22Rv1 (cell line): ENCODE measurements around the gene AKR7A2.

Experiments
- H3K27ac ChIP-seq: fragments of 450-650 bp; 2 replicates; pipeline ENCODE4 v1.5.1; 2017
- ZFX ChIP-seq: fragments of 450-650 bp; IDR thresholded peaks from 2 replicates; pipeline ENCODE4 v1.6.1; 2017; ENCODE audit warnings: antibody characterized with exemption, borderline replicate concordance
- TF ChIP-seq, protein P1 (sequence below): fragments of 450-650 bp; IDR thresholded peaks from 2 replicates; pipeline ENCODE4 v1.5.1; 2017; ENCODE audit warnings: mild to moderate bottlenecking

Gene AKR7A2

DNA sequence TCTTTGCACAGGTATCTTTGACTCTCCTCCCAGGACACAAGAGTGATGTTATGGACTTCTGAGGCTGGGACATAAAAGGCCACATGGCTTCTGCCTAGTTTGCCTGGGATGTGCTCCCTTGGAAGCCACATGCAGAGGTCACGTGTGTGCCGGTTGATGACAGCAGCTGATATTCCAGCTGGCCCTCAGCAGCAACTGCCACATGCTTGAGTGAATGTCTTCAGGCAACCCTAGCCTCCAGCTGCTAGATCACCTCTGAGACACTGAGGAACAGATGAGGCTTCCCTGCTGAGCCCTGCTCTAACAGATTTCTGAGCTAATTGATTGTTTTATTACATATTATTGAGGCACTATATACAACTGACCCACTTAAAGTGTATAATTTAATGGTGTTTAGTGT is 11.7 kb downstream of the AKR7A2 start:
- no peak overlapping the region for H3K27ac ChIP-seq
- no peak for TF ChIP-seq ZFX
- TF ChIP-seq, protein P1, sequence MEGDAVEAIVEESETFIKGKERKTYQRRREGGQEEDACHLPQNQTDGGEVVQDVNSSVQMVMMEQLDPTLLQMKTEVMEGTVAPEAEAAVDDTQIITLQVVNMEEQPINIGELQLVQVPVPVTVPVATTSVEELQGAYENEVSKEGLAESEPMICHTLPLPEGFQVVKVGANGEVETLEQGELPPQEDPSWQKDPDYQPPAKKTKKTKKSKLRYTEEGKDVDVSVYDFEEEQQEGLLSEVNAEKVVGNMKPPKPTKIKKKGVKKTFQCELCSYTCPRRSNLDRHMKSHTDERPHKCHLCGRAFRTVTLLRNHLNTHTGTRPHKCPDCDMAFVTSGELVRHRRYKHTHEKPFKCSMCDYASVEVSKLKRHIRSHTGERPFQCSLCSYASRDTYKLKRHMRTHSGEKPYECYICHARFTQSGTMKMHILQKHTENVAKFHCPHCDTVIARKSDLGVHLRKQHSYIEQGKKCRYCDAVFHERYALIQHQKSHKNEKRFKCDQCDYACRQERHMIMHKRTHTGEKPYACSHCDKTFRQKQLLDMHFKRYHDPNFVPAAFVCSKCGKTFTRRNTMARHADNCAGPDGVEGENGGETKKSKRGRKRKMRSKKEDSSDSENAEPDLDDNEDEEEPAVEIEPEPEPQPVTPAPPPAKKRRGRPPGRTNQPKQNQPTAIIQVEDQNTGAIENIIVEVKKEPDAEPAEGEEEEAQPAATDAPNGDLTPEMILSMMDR: no peak

DNA sequence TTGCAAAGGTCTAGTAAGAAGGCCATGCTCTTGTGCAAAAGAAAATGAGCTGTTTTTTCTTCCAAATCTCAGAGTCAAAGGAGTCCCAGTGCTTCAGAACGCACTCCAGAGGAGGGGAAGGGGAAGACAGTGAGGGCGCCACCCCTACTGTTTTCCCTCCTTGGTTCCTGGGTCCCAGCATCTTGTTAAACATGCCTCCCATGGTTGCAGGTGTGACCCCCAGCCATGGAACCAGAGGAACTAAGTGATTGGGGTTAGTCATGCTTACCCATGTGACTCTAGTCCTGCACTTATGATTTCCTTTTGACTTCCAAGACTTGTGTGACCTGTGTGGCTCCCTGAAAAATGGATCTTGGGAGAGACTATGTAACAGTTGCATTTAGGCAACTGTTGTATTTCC is 17.3 kb downstream of the AKR7A2 start:
- no peak overlapping the region for H3K27ac ChIP-seq
- no peak for TF ChIP-seq ZFX

DNA sequence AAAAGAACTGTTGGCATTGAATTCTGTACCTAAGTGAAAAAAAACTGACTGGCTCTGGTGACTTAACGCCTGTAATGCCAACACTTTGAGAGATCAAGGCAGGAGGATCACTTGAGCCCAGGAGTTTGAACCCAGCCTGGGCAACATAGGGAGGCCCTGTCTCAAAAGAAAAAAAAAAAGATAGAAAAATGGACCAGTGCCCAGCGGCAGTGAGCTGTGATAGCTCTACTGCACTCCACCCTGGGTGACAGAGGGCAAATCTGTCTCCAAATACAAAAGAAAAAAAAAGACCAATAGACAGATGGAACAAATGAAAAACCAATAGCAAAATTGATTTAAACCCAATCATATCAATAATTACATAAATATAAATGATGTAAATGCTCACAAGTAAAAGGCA is 22.7 kb downstream of the AKR7A2 start:
- TF ChIP-seq ZFX: no peak
- TF ChIP-seq, protein P1: no peak
- H3K27ac ChIP-seq: peak overlapping the region; percentile 77

DNA sequence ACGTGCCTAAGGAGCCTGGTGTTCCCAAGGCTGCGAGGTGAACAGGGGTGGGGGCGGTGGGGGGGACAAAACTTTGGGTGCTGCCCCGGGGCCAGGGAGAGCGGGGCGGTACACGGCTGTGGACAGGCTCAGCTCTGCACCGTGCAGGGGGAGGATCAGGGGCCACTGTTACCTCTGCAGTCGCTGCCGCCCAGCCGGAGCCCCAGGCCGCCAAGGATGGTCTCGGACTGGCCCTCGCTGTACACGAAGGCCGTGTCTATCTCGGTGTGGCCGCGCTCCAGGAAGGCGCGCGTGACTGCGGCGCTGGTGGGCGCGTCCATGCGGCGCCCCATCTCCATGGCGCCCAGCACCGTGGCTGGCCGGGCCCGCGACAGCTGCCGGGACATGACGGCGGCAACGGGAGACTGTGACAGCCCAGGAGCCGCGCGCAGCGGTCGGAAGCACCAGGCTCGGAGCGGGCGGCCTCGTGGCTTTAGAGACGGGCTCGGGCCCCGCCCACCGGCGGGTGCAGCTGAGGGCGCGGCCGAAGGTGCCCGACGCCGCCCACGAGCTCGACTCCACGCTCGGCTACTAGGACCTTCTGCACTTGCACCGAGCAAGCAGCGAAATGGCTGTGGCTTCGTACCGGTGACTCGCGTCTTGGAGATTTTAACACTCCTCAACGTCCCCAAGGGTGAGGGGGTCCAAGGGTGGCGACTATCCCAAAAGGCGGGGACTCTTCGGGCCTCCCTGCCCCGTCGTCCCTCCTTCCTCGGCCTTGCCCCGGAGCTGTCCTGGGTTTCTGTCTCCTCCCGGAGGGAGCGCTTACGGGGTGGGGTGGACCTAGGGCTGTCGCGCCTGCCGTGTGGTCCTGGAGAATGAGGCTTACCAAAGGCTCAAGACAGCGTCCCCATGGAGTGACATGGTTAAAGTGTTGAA is 23.4 kb downstream of the AKR7A2 start, which contains the start of gene AKR7A3:
AKR7A3 (minus strand) TSS at position 447 of the 918 bp plus-strand sequence; CDS start at position 386, 61 bp downstream.
- peak within 1 kb of the TSS; percentile 77 for H3K27ac ChIP-seq

DNA sequence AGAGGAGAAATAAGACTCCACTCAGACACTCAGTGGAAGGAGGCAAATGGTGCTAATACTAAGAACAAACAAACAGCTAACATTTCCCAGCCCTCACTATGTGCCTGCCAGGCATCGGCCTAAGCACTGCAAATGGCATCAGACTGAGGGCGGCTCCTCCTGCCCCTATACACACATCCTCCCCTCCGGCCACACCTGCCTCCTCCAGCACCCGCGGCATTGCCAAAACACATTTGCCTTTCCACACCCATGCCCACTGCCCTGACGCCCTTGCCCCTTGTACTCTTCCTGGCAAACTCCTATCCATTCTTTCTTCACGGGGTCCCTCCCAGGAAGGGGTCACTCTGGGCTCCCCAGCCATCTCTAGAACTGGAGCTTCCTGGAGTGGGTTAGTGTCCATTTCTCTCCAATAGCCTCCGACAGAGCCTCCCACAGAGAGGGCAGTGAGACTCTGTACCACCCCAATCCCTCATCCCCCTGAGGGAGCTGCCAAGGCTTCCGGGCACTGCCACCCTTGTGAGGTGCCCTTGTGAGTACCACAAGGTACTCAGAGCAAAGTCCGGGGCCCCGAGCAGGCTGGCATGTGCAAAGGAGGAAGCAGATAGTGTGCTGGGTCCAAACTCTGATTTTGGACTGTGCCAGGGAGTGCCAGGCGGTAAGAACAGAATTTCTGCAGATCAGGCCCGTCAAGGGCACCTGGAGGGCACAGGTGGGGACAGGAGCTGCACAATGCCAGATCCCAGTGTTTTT is 24.3 kb downstream of the AKR7A2 start:
- H3K27ac ChIP-seq: peak overlapping the region; percentile 77
- TF ChIP-seq, protein P1: no peak
- TF ChIP-seq ZFX: no peak

DNA sequence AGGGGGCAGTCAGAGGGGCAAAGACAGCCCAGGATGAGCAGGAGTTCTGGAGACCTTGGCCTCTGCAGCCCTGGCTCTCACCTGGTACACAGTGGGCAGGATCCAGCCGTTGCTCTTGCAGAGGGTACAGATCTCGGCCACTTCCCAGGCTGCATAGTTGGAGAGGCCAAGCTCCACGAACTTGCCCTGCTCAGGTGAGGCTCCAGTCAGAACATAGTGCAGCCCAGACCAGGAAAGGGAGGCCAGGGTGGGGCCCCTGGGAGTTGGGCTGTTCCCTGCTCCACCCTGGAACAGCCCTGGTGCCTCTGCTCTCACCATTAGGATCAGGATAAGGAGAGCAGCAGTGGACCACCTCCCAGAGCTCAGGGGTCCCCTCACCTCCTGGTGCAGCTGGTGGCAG is 26.1 kb downstream of the AKR7A2 start:
- peak overlapping the region; percentile 77 for H3K27ac ChIP-seq

DNA sequence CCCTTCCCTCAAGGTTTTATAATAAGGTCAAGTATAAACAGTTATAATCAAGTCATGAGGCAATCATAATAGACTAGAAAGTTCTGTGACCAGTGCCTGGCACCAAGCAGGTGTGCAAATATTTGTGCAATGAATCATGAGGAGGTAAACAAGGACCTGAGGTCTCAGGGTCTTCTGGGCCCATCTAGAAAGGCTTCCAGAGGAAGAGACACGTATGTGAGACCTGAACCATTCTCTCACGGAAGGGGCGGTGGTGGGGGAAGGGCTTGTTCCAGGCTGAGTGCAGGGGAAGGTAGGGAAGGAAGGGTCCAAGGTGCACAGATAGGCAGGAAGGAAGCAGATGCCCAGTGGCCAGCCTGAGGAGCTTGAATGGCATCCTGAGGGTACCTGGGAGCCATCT is 26.6 kb downstream of the AKR7A2 start:
- peak overlapping the region; percentile 77 for H3K27ac ChIP-seq

DNA sequence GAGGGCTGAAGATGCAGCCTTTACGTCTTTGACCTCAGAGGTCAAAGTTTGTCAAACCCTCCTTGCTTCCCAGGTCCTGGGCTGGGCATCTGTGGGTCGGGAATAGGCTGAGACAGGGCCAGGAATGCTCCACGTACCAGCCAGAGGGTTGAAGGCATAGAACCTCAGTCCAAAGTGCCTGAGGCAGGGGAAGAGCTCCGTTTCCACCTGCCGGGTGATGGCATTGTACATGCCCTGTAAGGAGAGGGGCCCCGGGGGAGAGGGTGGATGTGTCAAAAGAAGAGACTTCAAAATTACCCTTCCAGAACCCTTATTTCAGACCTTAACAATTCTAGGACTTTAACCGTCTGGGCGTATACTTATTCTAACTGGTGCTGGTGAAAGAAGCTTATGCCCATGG is 27.1 kb downstream of the AKR7A2 start:
- peak overlapping the region; percentile 77 for H3K27ac ChIP-seq

DNA sequence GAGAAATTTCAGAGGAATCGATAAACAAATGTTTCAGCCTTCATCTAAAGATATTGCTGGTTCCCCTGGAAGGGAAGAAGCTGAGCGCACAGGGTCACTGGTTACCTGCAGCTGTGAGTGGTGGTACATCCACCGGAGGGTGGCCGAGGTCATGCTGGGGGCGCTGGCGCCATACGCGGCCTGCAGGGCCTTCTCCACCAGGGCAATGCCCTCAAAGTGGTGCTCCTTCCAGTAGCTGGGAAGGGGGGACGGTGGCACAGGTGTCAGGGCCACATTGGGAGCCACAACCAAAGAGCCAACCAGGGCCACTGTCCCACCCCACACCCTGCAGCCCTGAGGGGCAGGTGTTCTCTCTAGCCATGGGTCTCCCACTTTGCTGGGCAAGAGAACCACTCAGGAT is 28.1 kb downstream of the AKR7A2 start:
- H3K27ac ChIP-seq: no peak overlapping the region
- TF ChIP-seq ZFX: no peak
- TF ChIP-seq, protein P1: no peak

More for the DNA sequence above, 27.1 kb downstream of the AKR7A2 start:
- TF ChIP-seq ZFX: no peak
- TF ChIP-seq, protein P1: no peak
